ENCODE measurements around the gene GAS5.

The GAS5 gene

DNA sequence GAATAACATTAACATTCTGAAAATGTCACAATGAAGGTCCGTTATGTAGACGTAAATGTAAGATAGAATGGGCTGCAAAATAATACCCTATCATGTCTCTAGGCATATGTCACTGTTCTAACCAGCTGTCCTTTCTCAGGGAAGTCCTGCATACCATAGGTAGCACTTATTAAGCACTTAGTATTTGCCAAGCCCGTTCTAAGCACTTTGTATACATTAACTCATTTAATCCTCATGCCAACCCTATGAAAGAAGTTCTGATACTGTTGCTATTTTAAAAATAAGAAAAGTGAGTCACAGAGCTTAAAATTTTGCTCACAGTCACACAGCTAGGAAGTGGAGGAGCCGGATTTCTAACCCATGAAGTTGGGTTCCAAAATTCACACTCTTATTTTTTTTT lies 15.7 kb downstream of the GAS5 start:
- no peak for DNase-seq
- intact Hi-C loops (cut with DNase I), result no loop called here

DNA sequence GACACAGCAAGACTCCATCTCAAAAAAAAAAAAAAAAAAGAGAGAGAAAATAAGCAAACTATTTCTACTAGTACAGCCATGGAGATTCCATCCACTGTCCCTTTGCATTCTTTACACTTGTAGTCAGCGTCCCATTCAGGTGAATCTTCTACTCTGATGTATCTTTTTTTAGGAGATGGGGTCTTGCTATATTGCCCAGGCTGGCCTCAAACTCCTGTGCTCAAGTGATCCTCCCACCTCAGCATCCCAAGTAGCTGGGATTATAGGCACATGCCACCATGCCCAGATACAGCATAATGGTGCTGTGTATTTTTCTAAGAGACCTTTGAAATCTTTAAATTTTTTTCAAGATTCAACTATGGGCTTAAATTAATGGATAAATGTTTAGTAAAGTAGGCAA lies 35.0 kb downstream of the GAS5 start:
- intact Hi-C loops (cut with DNase I), result no loop called here
- DNase-seq, result no peak

DNA sequence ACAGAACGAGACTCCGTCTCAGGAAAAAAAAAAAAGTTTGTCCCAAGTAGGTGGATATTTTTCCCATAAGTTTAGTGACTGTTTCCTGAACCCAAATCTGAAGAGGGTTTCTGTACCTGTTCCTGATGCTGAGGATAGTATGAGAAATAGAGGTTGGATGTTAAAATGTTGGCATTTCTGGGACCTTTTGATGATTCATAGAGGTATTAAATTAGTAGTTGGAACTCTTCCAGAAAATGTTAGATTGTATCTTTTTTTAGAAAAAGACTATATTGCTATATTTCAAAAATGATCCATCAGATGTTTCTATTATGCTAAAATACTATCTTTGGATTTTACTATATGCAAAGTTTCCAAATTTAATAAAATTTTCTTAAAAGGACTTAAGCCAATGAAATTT lies 40.2 kb downstream of the GAS5 start:
- intact Hi-C loops (cut with DNase I), result loop anchor here (10.0 kb wide), 1 partner anchor 1003 kb away; no protein-coding TSS in a partner anchor

DNA sequence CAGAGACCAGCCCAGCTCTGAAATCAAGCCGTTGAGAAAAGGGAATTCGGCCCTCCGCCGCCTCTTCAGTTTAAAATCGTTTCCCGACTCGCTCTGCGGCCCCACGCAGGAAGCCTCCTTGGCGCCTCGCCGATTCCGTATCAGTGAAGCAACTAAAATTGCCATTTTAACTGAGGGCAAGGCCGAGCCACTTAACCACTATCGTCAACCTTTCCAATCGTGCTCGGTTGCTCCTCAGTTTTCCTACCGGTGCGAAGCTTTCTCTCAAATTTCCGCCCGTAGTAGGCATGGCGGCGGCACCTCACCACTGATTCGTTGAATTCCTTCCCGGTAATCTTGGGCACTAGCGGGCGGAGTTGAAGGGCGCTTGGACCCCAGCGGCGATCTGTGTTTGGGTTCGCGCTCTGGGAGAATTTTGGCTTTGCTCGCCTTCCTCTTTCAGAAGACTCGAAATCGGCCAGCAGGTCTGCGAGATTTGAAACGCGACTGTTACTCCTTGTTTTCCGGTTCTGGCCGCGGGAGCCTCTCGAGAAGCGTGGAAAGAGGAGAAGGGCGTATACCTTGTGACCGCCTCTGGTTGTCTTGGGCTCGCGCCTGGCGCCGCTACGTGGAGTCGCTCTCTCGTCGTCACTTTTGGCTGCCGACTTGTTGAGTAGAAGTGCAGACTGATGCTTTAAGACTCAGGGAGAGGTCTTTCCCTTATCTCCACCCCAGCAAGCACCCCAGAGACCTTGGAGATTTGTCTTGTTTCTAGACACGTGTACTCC lies 43.3 kb downstream of the GAS5 start, which contains the start of the genes CENPL and DARS2:
Gene CENPL (minus strand): TSS at position 569 of the 767 bp plus-strand sequence. CDS start 13,584 bp downstream, outside the sequence.
Gene DARS2 (plus strand): TSS at position 359 of the 767 bp plus-strand sequence. CDS start 557 bp downstream, outside the sequence.
- intact Hi-C loops (cut with DNase I), result loop anchor here (1.0 to 10.0 kb wide), 6 partner anchors 42 to 1000 kb away; partner anchors contain the start of genes GAS5, KLHL20 and PRDX6
- peak; percentile 90 to 99 (median 95) for DNase-seq

More for the DNA sequence above, 40.2 kb downstream of the GAS5 start:
- no peak for DNase-seq

DNA sequence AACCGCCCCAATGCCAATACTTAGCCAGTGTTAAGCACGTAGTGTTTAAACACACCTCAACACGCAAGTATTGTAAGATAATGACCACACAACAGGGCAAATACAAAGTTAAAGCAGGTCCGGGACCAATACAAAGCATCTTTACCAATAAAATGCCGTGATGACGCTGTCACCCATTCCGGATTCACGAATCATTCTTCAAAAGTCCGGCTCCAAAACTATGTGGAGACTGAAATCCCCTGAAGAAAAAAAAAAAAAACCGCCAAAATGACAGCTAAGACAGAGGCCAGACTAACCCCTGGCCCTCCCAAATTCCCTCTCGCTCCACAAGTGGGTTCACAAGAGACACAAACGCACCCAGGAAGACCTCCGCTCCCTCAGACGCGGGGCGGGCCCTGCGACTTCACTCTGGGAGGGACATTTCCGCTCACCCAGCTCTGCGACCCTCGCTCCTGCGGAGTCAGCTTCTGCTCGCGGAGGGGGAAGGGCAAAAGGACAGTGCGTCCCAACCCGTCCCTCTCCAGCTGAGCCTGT lies 43.9 kb downstream of the GAS5 start:
- DNase-seq, result no peak
- intact Hi-C loops (cut with DNase I), result loop anchor here (1.0 to 10.0 kb wide), 6 partner anchors 43 to 999 kb away; partner anchors contain the start of genes GAS5, KLHL20 and PRDX6

DNA sequence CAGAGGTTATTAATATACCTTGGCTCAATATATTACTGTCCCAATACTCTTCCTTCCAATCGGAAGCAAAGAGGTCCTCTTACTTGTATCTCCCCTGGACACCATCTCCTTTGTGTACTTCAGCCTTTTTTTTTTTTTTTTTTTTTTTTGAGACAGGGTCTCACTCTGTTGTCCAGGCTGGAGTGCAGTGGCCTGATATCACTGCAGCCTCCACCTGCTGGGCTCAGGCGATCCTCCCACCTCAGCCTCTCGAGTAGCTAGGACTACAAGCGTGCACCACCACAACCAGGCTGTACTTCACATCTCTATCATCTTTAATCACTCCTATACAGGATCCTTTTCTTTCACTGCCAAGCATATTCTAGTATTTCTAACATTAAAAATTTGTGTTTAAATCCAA lies 46.1 kb downstream of the GAS5 start:
- DNase-seq, result no peak
- intact Hi-C loops (cut with DNase I), result loop anchor here (5.0 to 10.0 kb wide), 2 partner anchors 109 to 997 kb away; partner anchors contain the start of gene KLHL20

DNA sequence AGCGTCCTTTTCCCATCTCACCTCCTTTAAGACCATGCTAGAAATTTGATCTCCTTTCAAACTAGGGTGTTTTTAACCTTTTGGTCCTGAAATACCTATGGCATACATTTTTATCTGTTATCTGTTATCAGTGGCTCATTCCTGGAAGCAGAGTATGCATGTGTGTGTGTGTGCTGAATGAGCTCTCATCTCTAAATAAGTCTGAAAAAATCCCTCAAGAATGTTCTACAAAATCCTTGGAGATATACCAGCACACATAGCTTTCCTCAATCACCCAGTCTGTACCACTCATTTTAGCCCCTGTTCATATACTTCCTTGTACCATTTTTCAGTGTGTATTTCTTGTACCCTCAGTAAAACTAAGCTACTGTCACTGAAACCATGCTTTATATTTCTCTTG lies 49.3 kb downstream of the GAS5 start:
- DNase-seq, result no peak
- intact Hi-C loops (cut with DNase I), result no loop called here
